ENCODE measurements around the gene ATG13.

The ATG13 gene

DNA sequence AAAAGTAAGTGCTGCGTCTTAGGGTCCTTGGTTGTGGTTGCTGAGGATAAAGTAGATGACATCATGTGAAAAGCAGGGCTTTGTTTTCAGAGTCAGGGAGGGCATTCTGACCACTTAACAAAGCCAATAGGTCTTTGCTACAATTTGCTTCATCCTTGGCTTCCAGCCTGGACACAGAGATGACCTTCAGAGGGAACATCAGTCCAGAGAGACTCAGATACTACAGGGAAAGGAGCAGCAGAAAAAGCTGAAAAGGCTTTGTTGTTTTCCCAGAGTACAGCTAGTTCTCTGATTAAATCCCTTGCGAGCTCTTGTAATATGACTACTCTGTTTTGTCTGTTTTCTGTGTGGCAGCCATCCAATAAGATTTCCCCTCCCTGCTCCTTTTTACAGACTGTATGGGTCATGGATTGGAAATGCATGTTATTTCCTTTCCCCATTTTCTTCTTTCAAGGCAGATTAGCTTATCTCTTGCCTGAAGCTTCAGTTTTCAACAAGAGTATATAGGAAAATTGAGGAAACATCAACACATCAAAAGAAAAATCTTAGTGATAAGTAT is 31.9 kb downstream of the ATG13 start:
- H3K27ac ChIP-seq (ENCODE audit: low read depth, low read length), result no peak overlapping the region
- H3K27me3 ChIP-seq (ENCODE audit: control insufficient read depth, insufficient read depth, low read length), result no peaks in the 10 kb centered on the region
- H3K36me3 ChIP-seq (ENCODE audit: control insufficient read depth, insufficient read depth, low read length), result peaks cover 83% of the 10 kb centered on the region
- H3K9me3 ChIP-seq (ENCODE audit: control insufficient read depth, insufficient read depth, low read depth, low read length), result no peaks in the 10 kb centered on the region
- no peaks in the 10 kb centered on the region for H3K4me1 ChIP-seq (ENCODE audit: control insufficient read depth, insufficient read depth, low read length)
- H3K9ac ChIP-seq (ENCODE audit: low read length), result no peak overlapping the region
- H3K4me3 ChIP-seq (ENCODE audit: low read depth, low read length), result no peak overlapping the region

DNA sequence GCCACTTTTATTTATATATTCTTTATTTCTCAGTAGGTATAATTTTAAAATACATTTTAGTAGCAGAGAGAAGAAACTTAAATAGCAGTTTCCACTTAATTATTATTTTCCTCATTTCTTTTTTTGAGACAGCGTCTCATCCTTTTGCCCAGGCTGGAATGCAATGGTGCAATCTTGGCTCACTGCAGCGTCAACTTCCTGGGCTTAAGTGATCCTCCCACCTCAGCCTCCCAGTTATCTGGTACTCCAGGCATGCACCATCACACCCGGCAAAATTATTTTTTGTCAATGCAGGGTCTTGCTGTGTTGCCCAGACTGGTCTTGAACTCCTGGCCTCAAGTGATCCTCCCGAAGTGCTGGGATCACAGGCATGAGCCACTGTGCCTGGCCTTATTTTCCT is 38.3 kb downstream of the ATG13 start:
- Histone ChIP-seq H3K4me1 (ENCODE audit: control insufficient read depth, insufficient read depth, low read length) (no peaks in the 10 kb centered on the region), H3K36me3 (ENCODE audit: control insufficient read depth, insufficient read depth, low read length) (peaks cover 82% of the 10 kb centered on the region), H3K9me3 (ENCODE audit: control insufficient read depth, insufficient read depth, low read depth, low read length) (no peaks in the 10 kb centered on the region), H3K4me3 (ENCODE audit: low read depth, low read length) (no peak overlapping the region), H3K9ac (ENCODE audit: low read length) (no peak overlapping the region), H3K27me3 (ENCODE audit: control insufficient read depth, insufficient read depth, low read length) (no peaks in the 10 kb centered on the region), H3K27ac (ENCODE audit: low read depth, low read length) (no peak overlapping the region)

DNA sequence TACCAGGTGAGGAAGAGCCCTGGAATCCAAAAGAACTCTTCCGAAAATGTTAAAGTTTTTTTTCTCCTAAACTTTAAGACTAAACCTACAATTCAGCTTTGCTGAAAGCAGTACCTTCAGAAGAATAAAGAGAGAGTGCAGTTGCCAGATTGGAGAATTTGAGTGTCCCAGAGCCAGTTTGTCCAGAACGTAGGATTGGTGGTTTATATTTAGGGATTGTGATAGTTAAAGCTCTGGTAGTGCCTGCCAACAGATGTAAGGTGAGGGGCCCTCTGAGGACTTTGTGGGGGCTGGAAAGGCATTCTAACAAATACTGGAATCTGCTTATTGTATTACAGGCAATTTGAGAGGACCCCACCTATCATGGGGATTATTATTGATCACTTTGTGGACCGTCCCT is 39.8 kb downstream of the ATG13 start:
- H3K4me3 ChIP-seq (ENCODE audit: low read depth, low read length), result no peak overlapping the region
- no peaks in the 10 kb centered on the region for H3K4me1 ChIP-seq (ENCODE audit: control insufficient read depth, insufficient read depth, low read length)
- H3K9ac ChIP-seq (ENCODE audit: low read length), result no peak overlapping the region
- H3K9me3 ChIP-seq (ENCODE audit: control insufficient read depth, insufficient read depth, low read depth, low read length), result no peaks in the 10 kb centered on the region
- H3K27ac ChIP-seq (ENCODE audit: low read depth, low read length), result no peak overlapping the region
- H3K36me3 ChIP-seq (ENCODE audit: control insufficient read depth, insufficient read depth, low read length), result peaks cover 74% of the 10 kb centered on the region
- H3K27me3 ChIP-seq (ENCODE audit: control insufficient read depth, insufficient read depth, low read length), result no peaks in the 10 kb centered on the region

DNA sequence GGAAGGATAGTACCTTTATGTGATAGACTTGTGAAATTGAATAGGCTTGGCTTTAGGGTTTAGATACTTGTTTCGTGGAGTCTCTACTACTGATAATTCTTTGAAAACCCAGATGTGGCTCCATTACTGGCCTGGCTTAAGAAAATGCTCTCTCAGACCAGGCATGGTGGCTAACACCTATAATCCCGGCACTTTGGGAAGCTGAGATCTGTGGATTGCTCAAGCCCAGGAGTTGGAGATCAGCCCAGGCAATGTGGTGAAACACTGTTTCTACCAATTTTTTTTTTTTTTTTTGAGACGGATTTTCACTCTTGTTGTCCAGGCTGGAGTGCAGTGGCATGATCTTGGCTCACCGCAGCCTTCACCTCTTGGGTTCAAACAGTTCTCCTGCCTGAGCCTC is 40.9 kb downstream of the ATG13 start:
- H3K4me3 ChIP-seq (ENCODE audit: low read depth, low read length), result no peak overlapping the region
- H3K9me3 ChIP-seq (ENCODE audit: control insufficient read depth, insufficient read depth, low read depth, low read length), result no peaks in the 10 kb centered on the region
- H3K9ac ChIP-seq (ENCODE audit: low read length), result no peak overlapping the region
- H3K4me1 ChIP-seq (ENCODE audit: control insufficient read depth, insufficient read depth, low read length), result no peaks in the 10 kb centered on the region
- H3K36me3 ChIP-seq (ENCODE audit: control insufficient read depth, insufficient read depth, low read length), result peaks cover 71% of the 10 kb centered on the region
- H3K27me3 ChIP-seq (ENCODE audit: control insufficient read depth, insufficient read depth, low read length), result no peaks in the 10 kb centered on the region
- no peak overlapping the region for H3K27ac ChIP-seq (ENCODE audit: low read depth, low read length)

DNA sequence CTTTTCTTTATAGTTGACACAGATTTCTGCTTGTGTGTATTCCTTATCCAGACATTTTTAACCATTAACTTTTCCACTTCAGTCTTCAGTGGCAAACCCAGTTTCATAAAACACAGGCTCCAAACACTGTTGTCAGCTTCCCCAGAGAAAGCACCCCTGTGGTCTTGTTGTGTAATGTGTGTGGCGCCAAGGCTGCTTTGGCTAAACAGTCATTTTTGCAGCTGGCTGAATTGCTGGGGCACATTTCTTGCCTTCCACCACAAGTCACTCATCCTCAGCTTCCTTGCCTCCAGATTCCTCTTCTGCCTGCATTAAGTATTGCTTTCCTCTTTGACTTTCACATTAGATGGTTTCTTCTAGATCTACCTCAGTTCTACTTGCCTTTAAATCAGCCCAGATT is 42.6 kb downstream of the ATG13 start:
- H3K4me1 ChIP-seq (ENCODE audit: control insufficient read depth, insufficient read depth, low read length), result no peaks in the 10 kb centered on the region
- H3K27me3 ChIP-seq (ENCODE audit: control insufficient read depth, insufficient read depth, low read length), result no peaks in the 10 kb centered on the region
- H3K9ac ChIP-seq (ENCODE audit: low read length), result no peak overlapping the region
- H3K4me3 ChIP-seq (ENCODE audit: low read depth, low read length), result no peak overlapping the region
- H3K36me3 ChIP-seq (ENCODE audit: control insufficient read depth, insufficient read depth, low read length), result peaks cover 70% of the 10 kb centered on the region
- no peak overlapping the region for H3K27ac ChIP-seq (ENCODE audit: low read depth, low read length)
- H3K9me3 ChIP-seq (ENCODE audit: control insufficient read depth, insufficient read depth, low read depth, low read length), result no peaks in the 10 kb centered on the region

DNA sequence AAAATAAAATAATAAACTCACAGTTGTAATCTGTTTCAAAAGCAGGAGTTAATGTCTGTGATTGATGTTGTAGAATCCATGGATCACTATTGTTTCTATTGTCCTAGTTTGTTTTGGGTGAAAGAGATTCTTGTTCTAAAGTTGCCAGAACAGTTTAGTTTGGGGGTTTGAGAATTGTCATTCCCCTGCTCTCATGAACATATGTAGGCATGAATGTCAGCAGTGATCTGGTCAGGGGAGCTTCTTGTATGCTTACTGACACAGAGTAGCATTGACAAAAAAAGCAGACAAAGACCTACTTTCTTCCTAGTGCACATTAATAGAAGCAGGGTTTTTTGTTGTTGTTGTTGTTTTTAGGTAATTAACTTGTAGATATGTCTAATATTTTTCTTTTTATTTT is 44.5 kb downstream of the ATG13 start:
- Histone ChIP-seq H3K36me3 (ENCODE audit: control insufficient read depth, insufficient read depth, low read length) (peaks cover 74% of the 10 kb centered on the region), H3K4me1 (ENCODE audit: control insufficient read depth, insufficient read depth, low read length) (no peaks in the 10 kb centered on the region), H3K4me3 (ENCODE audit: low read depth, low read length) (no peak overlapping the region), H3K27ac (ENCODE audit: low read depth, low read length) (no peak overlapping the region), H3K27me3 (ENCODE audit: control insufficient read depth, insufficient read depth, low read length) (no peaks in the 10 kb centered on the region), H3K9me3 (ENCODE audit: control insufficient read depth, insufficient read depth, low read depth, low read length) (no peaks in the 10 kb centered on the region), H3K9ac (ENCODE audit: low read length) (no peak overlapping the region)

DNA sequence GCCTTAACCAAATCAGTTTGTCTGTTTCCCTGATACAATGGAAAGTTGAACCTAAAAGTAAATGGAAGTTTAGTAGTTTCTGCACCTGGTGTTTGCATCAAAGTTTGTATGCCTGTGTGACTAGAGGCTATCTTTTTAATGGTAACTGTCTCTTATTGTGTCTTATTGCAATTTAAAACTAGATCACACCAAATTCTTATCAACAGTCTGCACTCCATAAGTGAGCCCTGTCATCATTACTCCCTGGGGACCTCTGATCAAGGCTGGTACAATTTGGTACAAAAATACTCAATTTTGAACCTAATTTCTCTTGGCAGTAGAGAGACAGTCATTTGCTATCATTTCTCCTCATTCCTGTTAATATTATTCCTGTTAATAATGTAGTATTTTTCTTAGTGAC is 45.0 kb downstream of the ATG13 start:
- H3K36me3 ChIP-seq (ENCODE audit: control insufficient read depth, insufficient read depth, low read length), result peaks cover 73% of the 10 kb centered on the region
- no peak overlapping the region for H3K27ac ChIP-seq (ENCODE audit: low read depth, low read length)
- no peak overlapping the region for H3K9ac ChIP-seq (ENCODE audit: low read length)
- no peaks in the 10 kb centered on the region for H3K4me1 ChIP-seq (ENCODE audit: control insufficient read depth, insufficient read depth, low read length)
- H3K9me3 ChIP-seq (ENCODE audit: control insufficient read depth, insufficient read depth, low read depth, low read length), result no peaks in the 10 kb centered on the region
- no peak overlapping the region for H3K4me3 ChIP-seq (ENCODE audit: low read depth, low read length)
- H3K27me3 ChIP-seq (ENCODE audit: control insufficient read depth, insufficient read depth, low read length), result no peaks in the 10 kb centered on the region

DNA sequence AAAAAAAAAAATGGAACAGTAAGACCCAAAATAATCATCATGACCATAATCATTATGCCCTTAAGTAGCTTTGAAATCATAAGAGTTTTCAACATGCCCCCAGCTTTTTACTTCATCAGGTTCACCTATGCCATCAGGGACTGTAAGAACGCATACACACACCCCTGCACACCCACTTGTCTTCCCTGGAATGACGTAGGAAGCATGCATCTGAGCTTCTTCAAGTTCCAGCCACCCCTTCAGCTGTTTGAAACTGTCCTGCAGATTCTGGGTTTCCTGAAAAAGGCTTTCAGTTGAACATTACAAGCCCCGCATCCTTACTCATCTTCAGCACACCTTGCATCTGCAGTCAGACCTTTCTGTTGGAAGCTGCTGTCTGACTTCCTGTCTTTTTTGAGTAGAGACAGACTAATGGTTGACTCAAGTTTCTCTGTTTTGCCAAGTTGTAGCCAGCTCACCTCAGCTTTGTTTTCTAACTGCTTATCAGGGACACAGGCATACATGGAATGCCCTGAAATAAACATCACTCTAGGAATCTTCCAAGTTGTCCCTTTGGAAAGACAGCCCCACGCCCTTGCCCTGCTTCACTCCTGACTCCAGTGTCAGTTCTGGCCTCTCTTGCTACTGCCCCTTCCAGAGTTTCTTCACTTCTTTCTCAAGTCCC is 46.1 kb downstream of the ATG13 start:
- no peak overlapping the region for H3K27ac ChIP-seq (ENCODE audit: low read depth, low read length)
- peaks cover 73% of the 10 kb centered on the region for H3K36me3 ChIP-seq (ENCODE audit: control insufficient read depth, insufficient read depth, low read length)

DNA sequence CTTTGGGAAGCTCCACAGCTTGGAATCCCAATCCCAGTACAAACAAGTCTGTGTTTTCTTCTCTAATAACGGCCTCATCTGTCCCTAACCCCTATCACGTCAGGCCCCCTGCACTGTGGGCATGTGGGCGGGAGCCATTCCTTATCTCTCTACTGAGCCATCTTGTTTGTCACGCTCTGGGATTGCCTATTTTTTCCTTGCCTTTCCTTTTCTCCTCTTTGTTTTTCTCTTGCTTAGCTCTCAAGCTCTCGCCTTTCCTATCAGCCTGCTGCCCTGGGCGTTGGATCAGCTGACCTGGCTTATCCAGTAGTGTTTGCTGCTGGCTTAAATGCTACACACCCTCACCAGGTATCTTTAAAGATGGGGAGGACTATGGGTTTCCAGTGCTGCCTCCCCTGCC is 47.3 kb downstream of the ATG13 start:
- no peaks in the 10 kb centered on the region for H3K9me3 ChIP-seq (ENCODE audit: control insufficient read depth, insufficient read depth, low read depth, low read length)
- no peak overlapping the region for H3K4me3 ChIP-seq (ENCODE audit: low read depth, low read length)
- H3K27me3 ChIP-seq (ENCODE audit: control insufficient read depth, insufficient read depth, low read length), result no peaks in the 10 kb centered on the region
- no peaks in the 10 kb centered on the region for H3K4me1 ChIP-seq (ENCODE audit: control insufficient read depth, insufficient read depth, low read length)
- no peak overlapping the region for H3K9ac ChIP-seq (ENCODE audit: low read length)
- H3K27ac ChIP-seq (ENCODE audit: low read depth, low read length), result no peak overlapping the region
- H3K36me3 ChIP-seq (ENCODE audit: control insufficient read depth, insufficient read depth, low read length), result peaks cover 73% of the 10 kb centered on the region

More for the DNA sequence above, 46.1 kb downstream of the ATG13 start:
- no peaks in the 10 kb centered on the region for H3K27me3 ChIP-seq (ENCODE audit: control insufficient read depth, insufficient read depth, low read length)
- H3K9me3 ChIP-seq (ENCODE audit: control insufficient read depth, insufficient read depth, low read depth, low read length), result no peaks in the 10 kb centered on the region
- H3K4me1 ChIP-seq (ENCODE audit: control insufficient read depth, insufficient read depth, low read length), result no peaks in the 10 kb centered on the region
- H3K4me3 ChIP-seq (ENCODE audit: low read depth, low read length), result no peak overlapping the region
- H3K9ac ChIP-seq (ENCODE audit: low read length), result no peak overlapping the region

DNA sequence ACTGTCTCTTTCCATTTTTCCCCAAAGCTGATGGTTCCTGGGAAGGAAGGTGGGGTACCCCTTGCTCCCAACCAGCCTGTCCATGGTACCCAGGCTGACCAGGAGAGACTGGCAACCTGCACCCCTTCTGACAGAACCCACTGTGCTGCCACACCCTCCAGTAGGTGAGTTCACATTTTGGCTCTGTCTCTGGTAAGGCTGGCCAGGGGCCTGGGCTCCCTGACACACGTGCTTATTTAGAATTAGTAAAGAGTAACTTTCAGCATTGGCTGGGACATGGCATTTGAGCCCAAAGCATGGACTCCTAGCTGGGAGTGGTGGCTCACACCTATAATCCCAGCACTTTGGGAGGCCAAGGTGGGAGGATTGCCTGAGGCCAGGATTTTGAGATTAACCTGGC is 48.0 kb downstream of the ATG13 start:
- H3K4me1 ChIP-seq (ENCODE audit: control insufficient read depth, insufficient read depth, low read length), result no peaks in the 10 kb centered on the region
- no peaks in the 10 kb centered on the region for H3K9me3 ChIP-seq (ENCODE audit: control insufficient read depth, insufficient read depth, low read depth, low read length)
- H3K27me3 ChIP-seq (ENCODE audit: control insufficient read depth, insufficient read depth, low read length), result no peaks in the 10 kb centered on the region
- H3K4me3 ChIP-seq (ENCODE audit: low read depth, low read length), result no peak overlapping the region
- no peak overlapping the region for H3K9ac ChIP-seq (ENCODE audit: low read length)
- peaks cover 73% of the 10 kb centered on the region for H3K36me3 ChIP-seq (ENCODE audit: control insufficient read depth, insufficient read depth, low read length)
- no peak overlapping the region for H3K27ac ChIP-seq (ENCODE audit: low read depth, low read length)

DNA sequence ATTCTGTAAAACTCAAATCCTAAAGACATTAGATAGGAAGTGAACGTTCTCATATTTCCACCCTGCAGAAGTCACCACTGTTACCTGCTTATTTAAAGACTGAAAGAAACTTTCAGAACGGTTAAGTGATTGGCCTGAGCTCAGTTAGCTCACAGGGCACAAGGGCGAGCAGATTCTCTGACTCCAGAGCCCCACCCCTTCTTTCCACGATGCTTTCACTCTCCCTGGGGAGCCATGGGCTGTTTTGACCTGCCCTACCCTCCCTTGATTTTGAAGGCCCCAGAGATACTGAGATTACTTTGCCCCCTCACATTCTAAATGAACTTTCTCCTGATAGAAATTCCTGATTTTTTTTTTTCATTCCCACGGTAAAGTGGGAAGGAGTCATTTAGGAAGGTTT is 49.2 kb downstream of the ATG13 start:
- Histone ChIP-seq H3K27ac (ENCODE audit: low read depth, low read length) (no peak overlapping the region), H3K36me3 (ENCODE audit: control insufficient read depth, insufficient read depth, low read length) (peaks cover 81% of the 10 kb centered on the region), H3K4me3 (ENCODE audit: low read depth, low read length) (no peak overlapping the region), H3K9me3 (ENCODE audit: control insufficient read depth, insufficient read depth, low read depth, low read length) (no peaks in the 10 kb centered on the region), H3K9ac (ENCODE audit: low read length) (no peak overlapping the region), H3K4me1 (ENCODE audit: control insufficient read depth, insufficient read depth, low read length) (no peaks in the 10 kb centered on the region), H3K27me3 (ENCODE audit: control insufficient read depth, insufficient read depth, low read length) (no peaks in the 10 kb centered on the region)
